ENCODE measurements around the gene PLS3. TPM values are rescaled to one million over a fixed set of nuclear protein-coding genes. Genes with fewer than 3 reads are reported as not detected.

PLS3 gene
- total and polyA plus RNA-seq, 2 of the 4 experiments (the other 2 are of a cell fraction): 158 to 252 TPM

DNA sequence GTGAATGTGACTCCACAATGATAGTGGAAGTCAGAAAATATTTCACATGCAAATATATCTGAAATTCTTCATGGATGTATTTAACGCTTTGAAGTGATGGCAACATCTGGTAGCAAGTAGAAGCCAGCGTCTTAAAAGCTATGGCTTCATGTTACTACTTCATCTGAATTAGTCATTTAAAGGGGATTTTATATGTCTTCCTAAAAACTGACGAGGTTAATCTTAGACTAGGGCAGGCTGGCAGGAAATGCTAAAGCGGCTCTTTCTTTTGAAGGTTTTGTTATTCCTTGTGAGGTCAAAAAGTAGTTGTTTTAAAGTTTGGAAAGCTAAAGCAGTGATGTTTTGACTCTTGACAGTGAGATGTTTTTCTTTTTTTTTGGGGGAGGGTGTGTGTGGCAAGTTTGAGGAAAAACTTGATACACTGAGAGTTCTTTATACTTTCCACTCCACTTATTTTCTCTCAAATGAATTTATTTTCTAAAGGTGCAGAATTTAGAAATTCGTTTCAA lies 22.6 kb downstream of the PLS3 start (continued):
- no peak for TF ChIP-seq MXI1 (IDR thresholded peaks at IDR 0.05; ENCODE audit: borderline replicate concordance, low read depth, low read length)

DNA sequence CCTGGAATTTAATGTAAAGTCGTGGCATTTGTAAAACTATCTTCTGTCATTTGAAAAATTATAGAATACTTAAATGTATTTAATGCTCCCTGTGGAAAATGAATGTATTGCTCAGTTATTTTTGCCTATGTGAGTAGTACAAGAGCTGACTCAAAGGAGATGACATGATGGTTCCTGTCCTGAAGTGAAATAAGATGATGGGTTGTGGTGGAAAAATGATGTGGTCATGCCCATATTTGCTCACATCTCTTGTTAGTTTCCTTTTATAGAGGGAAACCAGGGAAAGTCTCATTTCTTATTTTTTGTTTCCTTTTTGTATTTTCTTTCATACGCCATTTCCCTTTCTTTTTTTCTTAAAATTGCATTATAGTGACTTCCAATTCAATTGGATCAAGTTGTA lies 23.7 kb downstream of the PLS3 start:
- DNase-seq (peak; percentile 64), ATAC-seq (ENCODE audit: low read depth) (no peak; the same call in 1 of the 2 replicates)
- Histone ChIP-seq H3K4me2 (ENCODE audit: low read depth, low read length) (peak overlapping the region; percentile 58; the same call in 1 of the 2 replicates), H3K4ac (ENCODE audit: low read depth, low read length) (no peak overlapping the region), H3K9ac (ENCODE audit: low read depth, low read length) (no peak overlapping the region), H2AK9ac (replicated peaks; ENCODE audit: low read depth, low read length, poor library complexity) (no peak overlapping the region), H3K27ac (ENCODE audit: insufficient read depth, low read length) (no peak overlapping the region), H2BK5ac (ENCODE audit: low read depth, low read length, poor library complexity, severe bottlenecking) (peak overlapping the region; percentile 74), H2BK15ac (ENCODE audit: low read depth, low read length) (no peak overlapping the region), H2AFZ (replicated peaks; ENCODE audit: low read length, poor library complexity) (no peak overlapping the region), H3K9me3 (ENCODE audit: control insufficient read depth, insufficient read depth, low read length) (no peaks in the 10 kb centered on the region), H3K4me3 (ENCODE audit: insufficient read depth, low read depth, low read length) (no peak overlapping the region), H3K36me3 (ENCODE audit: control insufficient read depth, insufficient read depth, low read length) (peaks cover 1% of the 10 kb centered on the region; the same call in 1 of the 2 replicates), H3K14ac (replicated peaks; ENCODE audit: low read depth, low read length) (no peak overlapping the region), H3K23ac (ENCODE audit: low read depth, low read length) (no peak overlapping the region), H3K56ac (ENCODE audit: extremely low read depth, insufficient read depth, low read length) (no peak overlapping the region), H4K91ac (ENCODE audit: insufficient read depth, low read depth, low read length) (no peak overlapping the region), H2BK20ac (ENCODE audit: low read depth, low read length) (no peak overlapping the region), H3K27me3 (ENCODE audit: control insufficient read depth, insufficient read depth, low read length) (peaks cover 3% of the 10 kb centered on the region), H4K20me1 (ENCODE audit: insufficient read depth, low read length) (peaks cover 6% of the 10 kb centered on the region; the same call in 1 of the 2 replicates), H4K8ac (ENCODE audit: low read depth in 2 of 2, low read length in 2 of 2) (no peak overlapping the region), H3K79me1 (ENCODE audit: low read depth in 1 of 2, low read length in 2 of 2) (0 out of 4 replicates have a peak, but pooled peaks cover 3% of the 10 kb centered on the region in 2 experiments), H3K18ac (ENCODE audit: low read depth, low read length) (no peak overlapping the region), H3K9me1 (ENCODE audit: insufficient read depth, low read length) (no peaks in the 10 kb centered on the region), H2BK120ac (ENCODE audit: low read depth, low read length) (no peak overlapping the region), H2AK5ac (ENCODE audit: low read depth, low read length) (no peak overlapping the region), H3K4me1 (ENCODE audit: control insufficient read depth, insufficient read depth, low read length) (0 out of 2 replicates have a peak, but pooled peaks cover 2% of the 10 kb centered on the region), H4K5ac (ENCODE audit: low read depth, low read length) (no peak overlapping the region)
- dilution Hi-C loops (cut with HindIII; ENCODE audit: low sequenced_read_pairs, unreplicated experiment): no loop called here
- TF ChIP-seq, protein P1, sequence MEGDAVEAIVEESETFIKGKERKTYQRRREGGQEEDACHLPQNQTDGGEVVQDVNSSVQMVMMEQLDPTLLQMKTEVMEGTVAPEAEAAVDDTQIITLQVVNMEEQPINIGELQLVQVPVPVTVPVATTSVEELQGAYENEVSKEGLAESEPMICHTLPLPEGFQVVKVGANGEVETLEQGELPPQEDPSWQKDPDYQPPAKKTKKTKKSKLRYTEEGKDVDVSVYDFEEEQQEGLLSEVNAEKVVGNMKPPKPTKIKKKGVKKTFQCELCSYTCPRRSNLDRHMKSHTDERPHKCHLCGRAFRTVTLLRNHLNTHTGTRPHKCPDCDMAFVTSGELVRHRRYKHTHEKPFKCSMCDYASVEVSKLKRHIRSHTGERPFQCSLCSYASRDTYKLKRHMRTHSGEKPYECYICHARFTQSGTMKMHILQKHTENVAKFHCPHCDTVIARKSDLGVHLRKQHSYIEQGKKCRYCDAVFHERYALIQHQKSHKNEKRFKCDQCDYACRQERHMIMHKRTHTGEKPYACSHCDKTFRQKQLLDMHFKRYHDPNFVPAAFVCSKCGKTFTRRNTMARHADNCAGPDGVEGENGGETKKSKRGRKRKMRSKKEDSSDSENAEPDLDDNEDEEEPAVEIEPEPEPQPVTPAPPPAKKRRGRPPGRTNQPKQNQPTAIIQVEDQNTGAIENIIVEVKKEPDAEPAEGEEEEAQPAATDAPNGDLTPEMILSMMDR (conservative IDR thresholded peaks at IDR 0.05; ENCODE audit: low read depth, low read length): no peak
- TF ChIP-seq RCOR1 (IDR thresholded peaks at IDR 0.05; ENCODE audit: insufficient replicate concordance, low read length) (no peak), NFE2L2 (IDR thresholded peaks at IDR 0.05; ENCODE audit: low read depth, low read length) (no peak), RFX5 (IDR thresholded peaks at IDR 0.05; ENCODE audit: low read depth, low read length) (no peak), POLR2A (IDR thresholded peaks at IDR 0.05; ENCODE audit: low read depth, low read length) (no peak), MAZ (IDR thresholded peaks at IDR 0.05; ENCODE audit: borderline replicate concordance, low read depth, low read length) (no peak), CEBPB (IDR thresholded peaks at IDR 0.05; ENCODE audit: low read depth, low read length) (no peak), BHLHE40 (IDR thresholded peaks at IDR 0.05; ENCODE audit: low read depth, low read length) (no peak)
- BruUV-seq (replicated peaks): no TSS peak
- CTCF ChIA-PET: no interaction called here
- no CpG with 5 or more reads among the region's 2 CpGs for WGBS, 2 experiments (ENCODE audit: extremely low coverage in 2 of 2, insufficient read length in 1 of 2)
- in situ Hi-C loops (cut with MboI; ENCODE audit: low sequenced_read_pairs): no loop called here
- POLR2A ChIA-PET (ENCODE audit: unreplicated experiment): no interaction called here
- intact Hi-C loops (cut with micrococcal nuclease): loop anchor here (5.0 kb wide), 1 partner anchor 58 kb away; no protein-coding TSS in a partner anchor

Data from IMR-90 (cell line).